AG10803 (cell line): ENCODE results near the gene KRTAP5-9.

Source experiments
- DNase-seq: peaks from one replicate; pipeline ENCODE4 v3.0.0; 2010; ENCODE audit warnings: low read depth
- H3K4me3 ChIP-seq: 2 replicates; pipeline ENCODE4 v1.5.1; 2011; ENCODE audit warnings: mild to moderate bottlenecking, low read length, control low read depth
- TF ChIP-seq, protein P1 (sequence below): conservative IDR thresholded peaks from 2 replicates; pipeline ENCODE4 v1.5.1; 2011; ENCODE audit warnings: mild to moderate bottlenecking, low read length, control low read depth, inconsistent platforms

KRTAP5-9 gene, protein sequence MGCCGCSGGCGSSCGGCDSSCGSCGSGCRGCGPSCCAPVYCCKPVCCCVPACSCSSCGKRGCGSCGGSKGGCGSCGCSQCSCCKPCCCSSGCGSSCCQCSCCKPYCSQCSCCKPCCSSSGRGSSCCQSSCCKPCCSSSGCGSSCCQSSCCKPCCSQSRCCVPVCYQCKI

DNA sequence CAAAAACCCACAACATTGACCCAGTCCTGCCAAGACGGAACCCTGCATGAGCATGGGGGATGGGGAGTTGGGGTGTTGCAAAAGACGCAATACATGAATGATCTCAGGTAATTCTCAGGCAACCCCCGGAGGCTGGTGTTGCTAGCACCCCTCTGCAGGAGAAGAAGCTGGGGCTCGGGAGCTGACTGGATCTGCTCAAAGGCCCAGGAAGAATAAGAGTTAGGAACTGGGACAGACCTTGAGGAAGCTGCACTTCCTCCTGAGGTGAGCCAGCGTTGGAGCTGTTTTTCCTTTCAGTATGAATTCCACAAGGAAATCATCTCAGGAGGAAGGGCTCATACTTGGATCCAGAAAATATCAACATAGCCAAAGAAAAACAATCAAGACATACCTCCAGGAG lies at the start of gene KRTAP5-9:
Gene KRTAP5-9 (plus strand): TSS at position 301 of the 400 bp plus-strand sequence. CDS start 238 bp downstream, outside the sequence.
- H3K4me3 ChIP-seq: no peak within 1 kb of the TSS
- TF ChIP-seq, protein P1, sequence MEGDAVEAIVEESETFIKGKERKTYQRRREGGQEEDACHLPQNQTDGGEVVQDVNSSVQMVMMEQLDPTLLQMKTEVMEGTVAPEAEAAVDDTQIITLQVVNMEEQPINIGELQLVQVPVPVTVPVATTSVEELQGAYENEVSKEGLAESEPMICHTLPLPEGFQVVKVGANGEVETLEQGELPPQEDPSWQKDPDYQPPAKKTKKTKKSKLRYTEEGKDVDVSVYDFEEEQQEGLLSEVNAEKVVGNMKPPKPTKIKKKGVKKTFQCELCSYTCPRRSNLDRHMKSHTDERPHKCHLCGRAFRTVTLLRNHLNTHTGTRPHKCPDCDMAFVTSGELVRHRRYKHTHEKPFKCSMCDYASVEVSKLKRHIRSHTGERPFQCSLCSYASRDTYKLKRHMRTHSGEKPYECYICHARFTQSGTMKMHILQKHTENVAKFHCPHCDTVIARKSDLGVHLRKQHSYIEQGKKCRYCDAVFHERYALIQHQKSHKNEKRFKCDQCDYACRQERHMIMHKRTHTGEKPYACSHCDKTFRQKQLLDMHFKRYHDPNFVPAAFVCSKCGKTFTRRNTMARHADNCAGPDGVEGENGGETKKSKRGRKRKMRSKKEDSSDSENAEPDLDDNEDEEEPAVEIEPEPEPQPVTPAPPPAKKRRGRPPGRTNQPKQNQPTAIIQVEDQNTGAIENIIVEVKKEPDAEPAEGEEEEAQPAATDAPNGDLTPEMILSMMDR: no peak
- no peak for DNase-seq

DNA sequence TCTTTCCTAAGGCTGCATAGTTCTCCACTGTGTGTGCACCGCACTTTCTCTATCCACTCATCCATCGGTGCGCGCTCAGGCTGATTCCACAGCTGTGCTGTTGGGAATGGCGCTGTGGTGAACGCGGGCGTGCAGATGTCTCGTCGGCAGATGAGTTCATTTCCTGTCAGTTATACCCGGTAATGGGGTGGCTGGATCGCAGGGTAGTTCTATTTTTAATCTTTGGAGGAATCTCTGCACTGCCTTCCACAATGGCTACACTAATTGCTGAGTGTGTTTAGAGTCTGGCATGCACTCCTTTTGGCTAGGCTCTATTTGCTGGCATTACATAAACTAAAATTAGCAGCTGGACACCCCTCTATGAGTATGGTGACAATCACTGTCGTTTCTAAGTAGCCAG lies 49.1 kb upstream of the KRTAP5-9 start:
- DNase-seq: peak; percentile 26
- H3K4me3 ChIP-seq: no peak overlapping the region
- TF ChIP-seq, protein P1: no peak

DNA sequence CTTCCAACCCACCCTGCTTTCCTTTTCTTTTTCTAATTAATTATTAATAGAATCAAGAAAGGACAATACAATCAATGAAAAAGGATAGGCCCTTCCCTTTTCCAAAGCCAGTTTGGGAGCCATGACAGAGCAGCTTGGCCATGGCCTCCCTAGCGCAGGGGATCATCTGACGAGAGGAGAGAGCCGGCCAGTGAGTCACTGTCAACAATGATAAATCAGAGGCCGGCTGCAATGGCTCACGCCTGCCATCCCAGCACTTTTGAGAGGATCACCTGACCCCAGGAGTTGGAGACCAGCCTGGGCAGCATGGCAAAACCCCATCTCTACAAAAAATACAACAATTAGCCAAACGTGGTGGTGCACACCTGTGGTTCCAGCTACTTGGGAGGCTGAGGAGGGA lies 48.7 kb upstream of the KRTAP5-9 start:
- TF ChIP-seq, protein P1: no peak
- no peak for DNase-seq
- H3K4me3 ChIP-seq: no peak overlapping the region

DNA sequence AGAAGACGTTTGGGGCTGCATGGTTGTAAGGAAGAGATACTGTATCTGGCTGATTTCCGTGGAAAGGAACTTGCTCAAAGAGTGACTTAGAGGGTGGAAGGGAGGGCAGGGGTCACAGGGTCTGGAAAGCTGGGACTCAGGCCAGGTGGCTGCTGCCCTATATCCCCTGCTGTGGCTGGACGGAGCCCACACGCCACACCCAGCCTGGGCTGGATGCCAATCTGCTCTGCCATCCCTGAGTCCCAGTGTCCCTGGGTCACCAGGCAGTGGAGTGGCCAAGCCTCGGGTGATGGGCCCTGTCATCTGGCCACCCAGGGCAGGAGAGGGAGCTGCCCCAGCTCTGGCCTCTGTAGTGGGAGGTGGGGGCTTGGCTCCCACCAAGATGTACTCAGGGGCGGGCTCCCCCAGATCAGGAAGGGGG lies 47.6 kb upstream of the KRTAP5-9 start:
- DNase-seq: no peak
- TF ChIP-seq, protein P1: no peak
- H3K4me3 ChIP-seq: no peak overlapping the region

DNA sequence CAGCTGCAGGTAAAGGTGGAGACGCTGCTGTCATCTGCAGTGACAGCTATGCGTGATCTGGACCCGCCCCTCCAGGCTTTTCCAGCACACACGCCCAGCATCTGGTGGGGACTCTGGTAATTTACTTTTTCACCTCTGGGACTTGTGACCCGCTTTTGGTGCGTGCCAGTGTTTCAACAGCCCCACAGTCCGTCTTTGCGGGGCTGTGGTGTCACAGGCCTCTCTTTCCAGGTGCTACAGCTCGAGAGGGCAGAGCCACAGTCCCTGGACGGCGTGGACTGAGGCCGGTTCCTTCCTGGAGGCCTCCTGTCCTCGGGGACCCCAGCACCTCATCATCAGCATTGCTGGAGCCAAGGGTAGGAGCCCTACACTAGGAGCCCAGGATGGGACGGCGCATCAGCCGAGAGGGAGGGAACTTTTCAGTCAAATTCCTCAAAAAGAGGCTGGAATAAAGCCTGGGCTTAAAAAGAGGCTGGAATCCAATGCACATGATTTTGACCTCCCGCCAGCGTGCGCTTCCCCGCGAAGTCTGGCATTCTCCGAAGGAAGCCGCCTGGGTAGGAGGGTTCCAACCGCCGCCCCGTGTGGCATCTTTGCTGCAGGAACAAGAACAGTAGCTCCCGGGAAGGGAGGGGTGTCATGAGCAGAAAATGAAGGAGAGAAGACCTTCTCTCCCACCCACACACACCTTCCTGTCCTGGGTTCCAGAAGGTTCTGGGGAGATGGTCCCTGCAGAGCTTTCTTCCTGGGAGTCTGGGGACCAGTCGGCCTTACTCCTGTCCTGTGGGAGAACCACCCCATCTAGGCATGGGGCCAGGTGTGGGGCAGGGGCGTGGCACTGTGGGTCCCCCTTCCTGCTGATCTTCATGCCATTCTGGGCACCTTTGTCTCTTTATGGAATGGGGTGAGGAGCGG lies 46.9 kb upstream of the KRTAP5-9 start:
- TF ChIP-seq, protein P1: no peak
- H3K4me3 ChIP-seq: no peak overlapping the region
- no peak for DNase-seq

DNA sequence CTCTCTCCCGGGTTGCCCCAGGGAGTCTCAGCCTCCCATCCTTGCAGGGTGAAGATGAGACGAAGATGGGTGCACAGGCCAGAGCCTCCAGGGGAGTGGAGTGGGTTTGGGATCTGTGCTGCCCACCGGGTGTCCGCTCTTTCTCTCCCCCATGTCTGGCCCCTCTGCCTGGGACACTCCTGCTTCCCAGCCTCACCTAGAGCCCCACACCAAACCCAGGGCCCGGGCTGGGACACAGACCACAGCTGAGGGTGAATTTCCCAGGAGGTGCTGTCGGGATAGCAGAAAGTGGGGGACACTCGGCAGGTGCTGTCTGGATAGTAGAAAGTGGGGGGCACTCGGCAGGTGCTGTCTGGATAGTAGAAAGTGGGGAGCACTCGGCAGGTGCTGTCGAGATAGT lies 46.2 kb upstream of the KRTAP5-9 start:
- H3K4me3 ChIP-seq: no peak overlapping the region
- TF ChIP-seq, protein P1: no peak
- DNase-seq: no peak
